Coronary artery (tissue), 2 donors: ENCODE measurements around the gene KLF4.

ENCODE experiments used
- DNase-seq: peaks from one replicate; pipeline ENCODE4 v3.0.0-alpha.2; 2017; ENCODE audit warnings: low spot score
- H3K27ac ChIP-seq, 2 donors: fragments of 200-600 bp; sonication (generic); one replicate each; pipeline ENCODE4 v1.5.1; 2016 to 2019
- H3K4me3 ChIP-seq: fragments of 200-600 bp; sonication (generic); 2 replicates; pipeline ENCODE4 v1.5.1; 2016; ENCODE audit warnings: mild to moderate bottlenecking, moderate library complexity
- CTCF ChIP-seq: fragments of 200-600 bp; sonication (generic); IDR thresholded peaks from one replicate; pipeline ENCODE4 v1.5.1; 2019; ENCODE audit warnings: antibody characterized with exemption

KLF4 gene

GRCh38 chr9:107447834-107448233 lies 41.7 kb downstream of the KLF4 start:
- no peak for DNase-seq
- Histone ChIP-seq H3K27ac (no peak overlapping the region), H3K4me3 (no peak overlapping the region)
- no peak for TF ChIP-seq CTCF

- no peak overlapping the region for H3K4me3 ChIP-seq
- no peak for DNase-seq
- no peak for TF ChIP-seq CTCF
- no peak overlapping the region for H3K27ac ChIP-seq
Measured at GRCh38 chr9:107447081-107447480, 42.5 kb downstream of the KLF4 start.

- Histone ChIP-seq H3K27ac (no peak overlapping the region), H3K4me3 (no peak overlapping the region)
- no peak for DNase-seq
- TF ChIP-seq CTCF: no peak
Measured at GRCh38 chr9:107446491-107446890, 43.1 kb downstream of the KLF4 start.

GRCh38 chr9:107443786-107444185 lies 45.8 kb downstream of the KLF4 start:
- DNase-seq: no peak
- no peak for TF ChIP-seq CTCF
- no peak overlapping the region for H3K27ac ChIP-seq
- H3K4me3 ChIP-seq: no peak overlapping the region

- H3K4me3 ChIP-seq: no peak overlapping the region
- no peak overlapping the region for H3K27ac ChIP-seq
- TF ChIP-seq CTCF: no peak
- DNase-seq: no peak
Measured at GRCh38 chr9:107439991-107440456, 49.5 kb downstream of the KLF4 start.

GRCh38 chr9:107438211-107439031 lies 51.1 kb downstream of the KLF4 start:
- Histone ChIP-seq H3K4me3 (no peak overlapping the region), H3K27ac (no peak overlapping the region)
- no peak for DNase-seq
- no peak for TF ChIP-seq CTCF

GRCh38 chr9:107437716-107438115 lies 51.9 kb downstream of the KLF4 start:
- Histone ChIP-seq H3K4me3 (no peak overlapping the region), H3K27ac (no peak overlapping the region)
- TF ChIP-seq CTCF: no peak
- DNase-seq: no peak
